ENCODE data around the gene PRDM16.

DNA sequence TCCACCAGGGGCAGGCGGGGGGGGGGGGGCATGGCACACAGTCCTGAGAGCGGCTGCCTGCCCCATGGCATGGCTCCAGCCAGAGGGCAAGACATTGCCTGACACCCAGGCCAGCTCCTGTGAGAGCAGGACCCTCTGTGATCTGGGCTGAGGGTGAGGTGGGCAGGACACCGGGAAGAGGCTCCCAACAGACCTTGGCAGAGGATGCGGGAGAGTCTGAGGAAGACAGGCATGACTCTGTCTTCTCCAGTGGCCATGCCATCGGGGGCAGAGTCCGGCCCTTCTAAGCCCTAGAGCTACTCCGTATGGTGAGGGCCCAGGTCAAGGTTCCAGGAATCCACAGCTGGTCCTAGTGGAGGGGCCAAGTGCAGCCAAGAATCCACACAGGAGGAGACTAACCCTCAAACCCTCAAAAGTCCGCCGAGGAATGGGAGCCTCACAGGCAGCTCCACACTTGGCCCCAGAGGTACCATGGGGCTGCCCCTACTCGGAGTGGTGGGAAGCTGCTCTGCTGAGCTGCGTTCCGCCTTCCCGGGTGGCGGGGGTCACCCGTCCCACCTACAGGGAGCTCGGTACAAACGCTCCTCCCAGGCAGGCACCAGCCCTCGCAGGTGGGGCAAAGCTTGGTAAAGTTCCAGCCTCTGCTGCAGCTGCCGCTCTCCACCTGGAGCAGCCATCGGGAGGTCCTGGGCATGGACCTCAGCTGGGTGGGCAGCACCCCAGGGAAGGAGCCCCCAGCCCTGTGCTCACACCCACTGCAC is 41.2 kb upstream of the PRDM16 start:
- TF ChIP-seq, protein P1, sequence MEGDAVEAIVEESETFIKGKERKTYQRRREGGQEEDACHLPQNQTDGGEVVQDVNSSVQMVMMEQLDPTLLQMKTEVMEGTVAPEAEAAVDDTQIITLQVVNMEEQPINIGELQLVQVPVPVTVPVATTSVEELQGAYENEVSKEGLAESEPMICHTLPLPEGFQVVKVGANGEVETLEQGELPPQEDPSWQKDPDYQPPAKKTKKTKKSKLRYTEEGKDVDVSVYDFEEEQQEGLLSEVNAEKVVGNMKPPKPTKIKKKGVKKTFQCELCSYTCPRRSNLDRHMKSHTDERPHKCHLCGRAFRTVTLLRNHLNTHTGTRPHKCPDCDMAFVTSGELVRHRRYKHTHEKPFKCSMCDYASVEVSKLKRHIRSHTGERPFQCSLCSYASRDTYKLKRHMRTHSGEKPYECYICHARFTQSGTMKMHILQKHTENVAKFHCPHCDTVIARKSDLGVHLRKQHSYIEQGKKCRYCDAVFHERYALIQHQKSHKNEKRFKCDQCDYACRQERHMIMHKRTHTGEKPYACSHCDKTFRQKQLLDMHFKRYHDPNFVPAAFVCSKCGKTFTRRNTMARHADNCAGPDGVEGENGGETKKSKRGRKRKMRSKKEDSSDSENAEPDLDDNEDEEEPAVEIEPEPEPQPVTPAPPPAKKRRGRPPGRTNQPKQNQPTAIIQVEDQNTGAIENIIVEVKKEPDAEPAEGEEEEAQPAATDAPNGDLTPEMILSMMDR (IDR thresholded peaks at IDR 0.05): no peak
- no peak for TF ChIP-seq EP300 (IDR thresholded peaks at IDR 0.05)
